Muscle of leg (tissue), 9 donors: Measurements from ENCODE around the gene FBXL16. TPM values are rescaled to one million over a fixed set of nuclear protein-coding genes. Genes with fewer than 3 reads are reported as not detected.

Experiments
- polyA plus RNA-seq, 8 donors: library from polyadenylated mRNA; unstranded; fragments of 120-200 nt; gene quantifications; one replicate each; pipeline versions ENCODE4 v1.2.1 to v1.2.3, GENCODE V29; 2013; ENCODE audit warnings: inconsistent platforms in 1 of 8, low replicate concordance in 1 of 8; ENCODE audit not compliant: insufficient read length in 8 of 8, insufficient read depth in 1 of 8
- total RNA-seq: library from RNA; stranded (reverse); fragments of 120-200 nt; gene quantifications from one replicate; pipeline ENCODE4 v1.2.4, GENCODE V29; 2013

Gene FBXL16
- total and polyA plus RNA-seq, 9 donors, result 0.18 to 0.87 (median 0.42) TPM; not detected in 1

Other genes with a start within 250 kb of the FBXL16 start
- 17.2 TPM for gene CAPN15, start 178.1 kb downstream of the FBXL16 start, total RNA-seq
- 10 to 100 TPM; 20.0 to 36.7 (median 30.5) TPM for gene CAPN15, start 178.1 kb downstream of the FBXL16 start, polyA plus RNA-seq
- 0.13 TPM for gene PRR35, start 145.4 kb downstream of the FBXL16 start, total RNA-seq
- gene PRR35, start 145.4 kb downstream of the FBXL16 start, polyA plus RNA-seq, result under 1 TPM in 7 of 8 donors, not detected in 1; 0.07 to 0.30 (median 0.13) TPM
- 1.5 TPM for gene NHLRC4, start 138.8 kb downstream of the FBXL16 start, total RNA-seq
- gene NHLRC4, start 138.8 kb downstream of the FBXL16 start, polyA plus RNA-seq, result 1 to 10 TPM; 1.3 to 1.8 (median 1.5) TPM
- 12.2 TPM for gene PIGQ, start 135.8 kb downstream of the FBXL16 start, total RNA-seq
- gene PIGQ, start 135.8 kb downstream of the FBXL16 start, polyA plus RNA-seq, result 10 to 100 TPM; 14.1 to 23.2 (median 19.2) TPM
- gene RAB40C, start 115.7 kb downstream of the FBXL16 start, total RNA-seq, result 9.4 TPM
- gene RAB40C, start 115.7 kb downstream of the FBXL16 start, polyA plus RNA-seq, result 10 to 100 TPM; 10.3 to 15.4 (median 13.2) TPM
- gene WFIKKN1, start 74.8 kb downstream of the FBXL16 start, total RNA-seq, result 0.22 TPM
- under 1 TPM; 0.12 to 0.82 (median 0.39) TPM for gene WFIKKN1, start 74.8 kb downstream of the FBXL16 start, polyA plus RNA-seq
- gene METTL26, start 69.5 kb downstream of the FBXL16 start, total RNA-seq, result 47.9 TPM
- 10 to 100 TPM; 39.3 to 59.1 (median 42.5) TPM for gene METTL26, start 69.5 kb downstream of the FBXL16 start, polyA plus RNA-seq
- gene MCRIP2, start 64.0 kb downstream of the FBXL16 start, total RNA-seq, result 18.6 TPM
- gene MCRIP2, start 64.0 kb downstream of the FBXL16 start, polyA plus RNA-seq, result 10 to 100 TPM in 4 of 8 donors, 1 to 10 TPM in 4; 7.7 to 16.8 (median 10.8) TPM
- gene WDR90, start 56.4 kb downstream of the FBXL16 start, total RNA-seq, result 12.3 TPM
- 10 to 100 TPM; 10.6 to 30.5 (median 20.3) TPM for gene WDR90, start 56.4 kb downstream of the FBXL16 start, polyA plus RNA-seq
- 31.6 TPM for gene RHOT2, start 37.7 kb downstream of the FBXL16 start, total RNA-seq
- gene RHOT2, start 37.7 kb downstream of the FBXL16 start, polyA plus RNA-seq, result 10 to 100 TPM; 45.1 to 88.7 (median 66.5) TPM
- gene RHBDL1, start 30.1 kb downstream of the FBXL16 start, total RNA-seq, result 1.3 TPM
- gene RHBDL1, start 30.1 kb downstream of the FBXL16 start, polyA plus RNA-seq, result 1 to 10 TPM in 6 of 8 donors, under 1 TPM in 2; 0.84 to 2.6 (median 1.7) TPM
- gene STUB1, start 25.4 kb downstream of the FBXL16 start, total RNA-seq, result 70.7 TPM
- gene STUB1, start 25.4 kb downstream of the FBXL16 start, polyA plus RNA-seq, result 100 to 1,000 TPM in 4 of 8 donors, 10 to 100 TPM in 4; 93.9 to 115 (median 100) TPM
- gene JMJD8, start 21.5 kb downstream of the FBXL16 start, total RNA-seq, result 20.7 TPM
- 10 to 100 TPM; 27.3 to 40.2 (median 34.5) TPM for gene JMJD8, start 21.5 kb downstream of the FBXL16 start, polyA plus RNA-seq
- gene WDR24, start 15.4 kb downstream of the FBXL16 start, total RNA-seq, result 2.0 TPM
- gene WDR24, start 15.4 kb downstream of the FBXL16 start, polyA plus RNA-seq, result 10 to 100 TPM in 1 of 8 donors, 1 to 10 TPM in 7; 7.1 to 10.5 (median 8.9) TPM
- 35.6 TPM for gene METRN, start 9.3 kb upstream of the FBXL16 start, total RNA-seq
- 10 to 100 TPM; 33.3 to 49.6 (median 34.9) TPM for gene METRN, start 9.3 kb upstream of the FBXL16 start, polyA plus RNA-seq
- gene ANTKMT, start 15.3 kb upstream of the FBXL16 start, total RNA-seq, result 29.8 TPM
- 10 to 100 TPM; 14.1 to 22.8 (median 16.0) TPM for gene ANTKMT, start 15.3 kb upstream of the FBXL16 start, polyA plus RNA-seq
- gene CCDC78, start 20.6 kb upstream of the FBXL16 start, total RNA-seq, result 0.18 TPM
- 1 to 10 TPM in 7 of 8 donors, under 1 TPM in 1; 0.77 to 2.1 (median 1.3) TPM for gene CCDC78, start 20.6 kb upstream of the FBXL16 start, polyA plus RNA-seq
- 1.7 TPM for gene HAGHL, start 21.3 kb upstream of the FBXL16 start, total RNA-seq
- 1 to 10 TPM; 1.8 to 4.7 (median 2.9) TPM for gene HAGHL, start 21.3 kb upstream of the FBXL16 start, polyA plus RNA-seq
- gene CIAO3, start 35.2 kb upstream of the FBXL16 start, total RNA-seq, result 18.3 TPM
- 10 to 100 TPM; 14.3 to 19.6 (median 17.5) TPM for gene CIAO3, start 35.2 kb upstream of the FBXL16 start, polyA plus RNA-seq
- gene MSLN, start 54.9 kb upstream of the FBXL16 start, total RNA-seq, result 0.31 TPM
- 1 to 10 TPM in 4 of 8 donors, under 1 TPM in 4; 0.23 to 6.9 (median 0.93) TPM for gene MSLN, start 54.9 kb upstream of the FBXL16 start, polyA plus RNA-seq
- 9.4 TPM for gene RPUSD1, start 82.6 kb upstream of the FBXL16 start, total RNA-seq
- 10 to 100 TPM; 10.0 to 13.9 (median 12.0) TPM for gene RPUSD1, start 82.6 kb upstream of the FBXL16 start, polyA plus RNA-seq
- 14.5 TPM for gene CHTF18, start 82.8 kb upstream of the FBXL16 start, total RNA-seq
- gene CHTF18, start 82.8 kb upstream of the FBXL16 start, polyA plus RNA-seq, result 10 to 100 TPM; 11.5 to 27.1 (median 18.0) TPM
- not detected for gene GNG13, start 94.9 kb upstream of the FBXL16 start, total RNA-seq
- under 1 TPM in 1 of 8 donors, not detected in 7; 0.20 TPM for gene GNG13, start 94.9 kb upstream of the FBXL16 start, polyA plus RNA-seq